Ovary (tissue), 9 donors: ENCODE measurements around the gene MACROH2A1. TPM values are rescaled to one million over a fixed set of nuclear protein-coding genes. Genes with fewer than 3 reads are reported as not detected.

Source experiments
- DNase-seq, 5 donors: peaks; one replicate each; pipeline ENCODE4 v3.0.0-alpha.2; 2019 to 2020
- H3K27ac ChIP-seq, 2 donors: fragments of 200-600 bp; one replicate each; pipeline versions ENCODE4 v1.5.1 to v1.8.0; 2019 to 2022
- H3K27me3 ChIP-seq: fragments of 200-600 bp; one replicate; pipeline ENCODE4 v1.8.0; 2022
- H3K36me3 ChIP-seq: fragments of 200-600 bp; sonication (generic); one replicate; pipeline ENCODE4 v1.5.1; 2019
- H3K4me1 ChIP-seq: one replicate; pipeline ENCODE4 v1.8.1; 2013; ENCODE audit warnings: mild to moderate bottlenecking, moderate library complexity; ENCODE audit not compliant: insufficient read depth
- H3K4me3 ChIP-seq: fragments of 200-600 bp; sonication (generic); one replicate; pipeline ENCODE4 v1.5.1; 2017
- H3K9me3 ChIP-seq, 2 donors: fragments of 200-600 bp in 1 of 2; sonication (generic) in 1 of 2; one replicate each; pipeline versions ENCODE4 v1.5.1 to v1.8.1; 2013 to 2019; ENCODE audit warnings: mild to moderate bottlenecking in 1 of 2, moderate library complexity in 1 of 2
- CTCF ChIP-seq, 3 donors: fragments of 450-650 bp in 2 of 3; fragments of 200-600 bp in 1 of 3; IDR thresholded peaks; one replicate each; pipeline versions ENCODE4 v1.5.1 to v1.8.0; 2016 to 2022; ENCODE audit warnings: antibody characterized with exemption in 3 of 3, mild to moderate bottlenecking in 1 of 3
- EP300 ChIP-seq: sonication (generic); formaldehyde crosslinking; IDR thresholded peaks from one replicate; pipeline ENCODE4 v1.6.1; 2017; ENCODE audit warnings: antibody characterized with exemption
- POLR2A ChIP-seq: fragments of 450-650 bp; IDR thresholded peaks from one replicate; pipeline ENCODE4 v1.6.1; 2017; ENCODE audit warnings: antibody characterized with exemption, mild to moderate bottlenecking, moderate library complexity
- WGBS, 3 donors: extraction: QIAGEN DNeasy Blood & Tissue Kit in 1 of 3; methylation state at CpG; one replicate each; pipeline versions ENCODE4 v1.1.5 to v1.1.7; 2013 to 2017; 5-methylcytosine and 5-hydroxymethylcytosine counted together
- intact Hi-C, 4 donors: fragments of 100-400 bp; cut with DNase I; formaldehyde crosslinking; loops; one replicate each; pipeline versions ENCODE4 v1.11.0 to v1.15.1; 2022 to 2023
- polyA plus RNA-seq, 2 donors: library from polyadenylated mRNA; stranded (reverse); fragments of 200-250 nt in 1 of 2; fragments of 350-450 nt in 1 of 2; fragmentation: Illumina TruSeq in 1 of 2; extraction: RNeasy Lipid Tissue Mini Kit (QIAGEN cat#74804) in 1 of 2; gene quantifications; one replicate each; pipeline ENCODE4 v1.2.3, GENCODE V29; 2013 to 2014
- total RNA-seq, 7 donors: library from RNA; depleted of rRNA in 2 of 7; stranded (reverse); fragments of >200 nt in 2 of 7; fragmentation: NEBNext Ultra II Directional in 3 of 7; extraction: Animal tissue kit (Norgen Biotek cat#: 25700) in 3 of 7; gene quantifications; one replicate each; pipeline versions ENCODE4 v1.1.0 to v1.2.4, GENCODE V29; 2016 to 2023
- donor health status: DM: no; HTN: no; CAD: no; lungs with moderate emphysema.
- donor health status: DM: no; HTN: no; CAD: no.
- donor health status: Bipolar disorder and iron deficiency.
- donor health status: DM: yes; HTN: yes; CAD: no.
- donor health status: DM: no; HTN: no; CAD: no.
- donor health status: DM: yes; HTN: yes; CAD: no.

MACROH2A1 gene
- total and polyA plus RNA-seq, 9 donors: 71.7 to 157 (median 102) TPM

GRCh38 chr5:135296900-135297816 is 101.9 kb downstream of the MACROH2A1 start:
- Histone ChIP-seq H3K27ac (no peak overlapping the region), H3K9me3 (no peaks in the 10 kb centered on the region), H3K4me3 (no peak overlapping the region), H3K27me3 (no peaks in the 10 kb centered on the region), H3K4me1 (no peaks in the 10 kb centered on the region), H3K36me3 (no peaks in the 10 kb centered on the region)
- DNase-seq: no peak
- TF ChIP-seq EP300 (no peak), POLR2A (no peak), CTCF (IDR thresholded peaks at IDR 0.05) (no peak)
- intact Hi-C loops: no loop called here
- 82 to 94% (median 85%) methylated on average over 5 of the region's 5 CpGs for WGBS, 3 donors

- WGBS, 3 donors: 90 to 95% (median 93%) methylated on average over 2 of the region's 2 CpGs
- intact Hi-C loops: no loop called here
- Histone ChIP-seq H3K9me3 (no peaks in the 10 kb centered on the region), H3K4me3 (no peak overlapping the region), H3K4me1 (no peaks in the 10 kb centered on the region), H3K27ac (no peak overlapping the region), H3K36me3 (no peaks in the 10 kb centered on the region), H3K27me3 (no peaks in the 10 kb centered on the region)
- TF ChIP-seq CTCF (IDR thresholded peaks at IDR 0.05): no peak
- TF ChIP-seq EP300: no peak
- TF ChIP-seq POLR2A: no peak
- DNase-seq: no peak
These were observed 103.2 kb downstream of the MACROH2A1 start for GRCh38 chr5:135295852-135296251.

- no peaks in the 10 kb centered on the region for H3K4me1 ChIP-seq
- no peaks in the 10 kb centered on the region for H3K27me3 ChIP-seq
- no peak for TF ChIP-seq EP300
- no peak for TF ChIP-seq CTCF (IDR thresholded peaks at IDR 0.05)
- no peak for TF ChIP-seq POLR2A
- H3K4me3 ChIP-seq: no peak overlapping the region
- intact Hi-C loops: no loop called here
- no peaks in the 10 kb centered on the region for H3K36me3 ChIP-seq
- WGBS, 3 donors: 86 to 93% (median 91%) methylated on average over 4 of the region's 4 CpGs
- H3K9me3 ChIP-seq: no peaks in the 10 kb centered on the region
- H3K27ac ChIP-seq: no peak overlapping the region
- DNase-seq: no peak
These were observed 104.2 kb downstream of the MACROH2A1 start for GRCh38 chr5:135294793-135295192.

- no peaks in the 10 kb centered on the region for H3K36me3 ChIP-seq
These were observed 109.4 kb downstream of the MACROH2A1 start for GRCh38 chr5:135289651-135290050.

More at GRCh38 chr5:135289651-135290050, 109.4 kb downstream of the MACROH2A1 start:
- WGBS, 3 donors: 76 to 85% (median 78%) methylated on average over 1 of the region's 1 CpG
- H3K9me3 ChIP-seq: no peaks in the 10 kb centered on the region
- no peak for DNase-seq
- no peaks in the 10 kb centered on the region for H3K4me1 ChIP-seq
- no peaks in the 10 kb centered on the region for H3K27me3 ChIP-seq
- H3K4me3 ChIP-seq: no peak overlapping the region
- TF ChIP-seq POLR2A: no peak
- TF ChIP-seq CTCF (IDR thresholded peaks at IDR 0.05): no peak
- TF ChIP-seq EP300: no peak
- no peak overlapping the region for H3K27ac ChIP-seq
- intact Hi-C loops: no loop called here
